Suprapubic skin (tissue), 4 donors: ENCODE data around the gene IFNL1.
"Not testable (repeated sequence)": the region's sequence is repeated elsewhere in the genome, so short reads cannot be mapped to it uniquely, and the experiment has no call there.

Source experiments
- CTCF ChIP-seq, 2 donors: fragments of 200-600 bp in 1 of 2; fragments of 450-650 bp in 1 of 2; sonication (generic) in 1 of 2; IDR thresholded peaks; one replicate each; pipeline ENCODE4 v1.5.1; 2016 to 2019; ENCODE audit warnings: antibody characterized with exemption in 2 of 2, mild to moderate bottlenecking in 1 of 2, moderate library complexity in 1 of 2
- POLR2A ChIP-seq, 2 donors: fragments of 450-650 bp; IDR thresholded peaks; one replicate each; pipeline ENCODE4 v1.6.1; 2017; ENCODE audit warnings: antibody characterized with exemption in 2 of 2, mild to moderate bottlenecking in 2 of 2, moderate library complexity in 2 of 2
- POLR2AphosphoS5 ChIP-seq, 3 donors: sonication (generic); formaldehyde crosslinking; IDR thresholded peaks; one replicate each; pipeline ENCODE4 v1.6.1; 2017; ENCODE audit warnings: antibody characterized with exemption in 3 of 3

- TF ChIP-seq CTCF, POLR2A, POLR2AphosphoS5 (IDR thresholded peaks at IDR 0.05): not testable (repeated sequence)
These were observed 28.1 kb upstream of the IFNL1 start, which contains the start of gene IFNL2 for GRCh38 chr19:39268085-39268484.
